ENCODE data around the gene GAS2.

Gene GAS2

GRCh38 chr11:22711880-22712279 is 45.5 kb downstream of the GAS2 start (continued):
- no peak for TF ChIP-seq KLF16 (tag by site-specific recombination; IDR thresholded peaks at IDR 0.05)
- no peak for TF ChIP-seq ZNF76 (tag by site-specific recombination; IDR thresholded peaks at IDR 0.05; ENCODE audit: borderline replicate concordance, low read depth)
- no peak for TF ChIP-seq WT1 (tag by site-specific recombination; IDR thresholded peaks at IDR 0.05)
- no peak for TF ChIP-seq ZNF354C (tag by site-specific recombination; IDR thresholded peaks at IDR 0.05; ENCODE audit: borderline replicate concordance, low read depth)
- TF ChIP-seq HOXC10 (CRISPR knock-in tag; IDR thresholded peaks at IDR 0.05): no peak
- TF ChIP-seq ZNF211 (tag by site-specific recombination; IDR thresholded peaks at IDR 0.05; ENCODE audit: low read depth): no peak
- TF ChIP-seq ZNF473 (tag by site-specific recombination; IDR thresholded peaks at IDR 0.05): no peak
- TF ChIP-seq ZFHX2 (tag by site-specific recombination; conservative IDR thresholded peaks at IDR 0.05): no peak
- TF ChIP-seq ZNF639 (tag by site-specific recombination; IDR thresholded peaks at IDR 0.05): no peak
- TF ChIP-seq ZNF394 (tag by site-specific recombination; IDR thresholded peaks at IDR 0.05; ENCODE audit: borderline replicate concordance): no peak
- no peak for TF ChIP-seq KLF9 (tag by site-specific recombination; IDR thresholded peaks at IDR 0.05; ENCODE audit: low read depth)
- no peak for TF ChIP-seq ZNF146 (tag by site-specific recombination; IDR thresholded peaks at IDR 0.05)
- no peak for TF ChIP-seq ZNF600 (tag by site-specific recombination; IDR thresholded peaks at IDR 0.05)
- no peak for TF ChIP-seq CTCF (tag by site-specific recombination; IDR thresholded peaks at IDR 0.05)
- no peak for TF ChIP-seq REPIN1 (tag by site-specific recombination; IDR thresholded peaks at IDR 0.05; ENCODE audit: low read depth)

- no peaks in the 10 kb centered on the region for H3K9me3 ChIP-seq (ENCODE audit: control insufficient read depth, insufficient read depth, low read depth, low read length)
- H3K4me3 ChIP-seq (ENCODE audit: low read depth, low read length): no peak overlapping the region
- no peaks in the 10 kb centered on the region for H3K36me3 ChIP-seq (ENCODE audit: control insufficient read depth in 2 of 2, insufficient read depth in 1 of 2, low read length in 2 of 2)
- CTCF ChIA-PET: interaction anchor here (0.7 kb wide), 1 partner anchor 823 kb away, joined by 3 read pairs; no protein-coding TSS in a partner anchor
- TF ChIP-seq ZNF37A (tag by site-specific recombination; IDR thresholded peaks at IDR 0.05): no peak
- no peak for TF ChIP-seq KLF17 (tag by site-specific recombination; IDR thresholded peaks at IDR 0.05)
- no peak for TF ChIP-seq ZNF585B (tag by site-specific recombination; IDR thresholded peaks at IDR 0.05)
- TF ChIP-seq ZFP41 (tag by site-specific recombination; IDR thresholded peaks at IDR 0.05; ENCODE audit: borderline replicate concordance): no peak
- no peak for TF ChIP-seq ZNF558 (tag by site-specific recombination; IDR thresholded peaks at IDR 0.05)
- no peak for TF ChIP-seq ZNF24 (tag by site-specific recombination; IDR thresholded peaks at IDR 0.05)
- TF ChIP-seq ZNF169 (tag by site-specific recombination; IDR thresholded peaks at IDR 0.05): no peak
- no peak for TF ChIP-seq TCF7L2 (IDR thresholded peaks at IDR 0.05; ENCODE audit: borderline replicate concordance, low read depth, low read length)
- no peak overlapping the region for H3K27ac ChIP-seq (ENCODE audit: extremely low read depth, low read depth, low read length)
- H3K4me1 ChIP-seq (ENCODE audit: control insufficient read depth, insufficient read depth, low read length): no peaks in the 10 kb centered on the region
- POLR2A ChIA-PET: no interaction called here
Observed at GRCh38 chr11:22713336-22713735, 46.9 kb downstream of the GAS2 start.
